Dedifferentiated amniotic fluid mesenchymal stem cell (primary cell): ENCODE results near the gene ARHGEF25.
"Not testable (repeated sequence)": the region's sequence is repeated elsewhere in the genome, so short reads cannot be mapped to it uniquely, and the experiment has no call there.

Source experiments
- DNase-seq: peaks from one replicate; pipeline ENCODE4 v3.0.0-alpha.2; 2016; ENCODE audit errors: extremely low spot score

ARHGEF25 gene

DNA sequence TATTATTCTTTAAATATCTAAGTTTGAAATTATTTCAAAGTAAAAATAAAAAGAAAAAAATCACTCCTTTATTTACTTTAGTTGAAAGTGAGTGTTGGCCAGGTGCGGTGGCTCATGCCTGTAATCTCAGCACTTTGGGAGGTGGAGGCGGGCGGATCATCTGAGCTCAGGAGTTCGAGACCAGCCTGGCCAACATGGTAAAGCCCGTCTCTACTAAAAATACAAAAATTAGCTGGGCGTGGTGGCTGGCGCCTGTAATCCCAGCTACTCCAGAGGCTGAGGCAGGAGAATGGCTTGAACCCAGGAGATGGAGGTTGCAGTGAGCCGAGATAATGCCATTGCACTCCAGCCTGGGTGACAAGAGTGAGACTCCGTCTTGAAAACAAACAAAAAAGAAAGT lies 25.5 kb downstream of the ARHGEF25 start:
- DNase-seq, result not testable (repeated sequence)

DNA sequence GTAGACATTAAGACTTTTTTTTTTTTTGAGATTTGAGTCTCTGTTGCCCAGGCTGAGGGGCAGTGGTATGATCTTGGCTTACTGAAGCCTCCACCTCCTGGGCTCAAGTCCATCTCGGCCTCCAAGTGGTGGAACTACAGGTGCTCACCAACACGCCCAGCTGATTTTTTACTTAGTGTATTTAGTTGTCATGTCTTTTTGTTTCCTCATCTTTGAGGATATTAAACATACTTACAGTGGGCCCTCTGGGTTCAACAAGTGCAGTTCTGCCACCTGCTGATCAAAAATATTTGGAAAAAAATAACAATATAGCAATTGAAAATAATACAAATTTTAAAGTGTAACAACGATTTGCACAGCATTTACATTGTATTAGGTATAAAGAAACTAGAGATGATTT lies 26.1 kb downstream of the ARHGEF25 start:
- DNase-seq, result no peak

DNA sequence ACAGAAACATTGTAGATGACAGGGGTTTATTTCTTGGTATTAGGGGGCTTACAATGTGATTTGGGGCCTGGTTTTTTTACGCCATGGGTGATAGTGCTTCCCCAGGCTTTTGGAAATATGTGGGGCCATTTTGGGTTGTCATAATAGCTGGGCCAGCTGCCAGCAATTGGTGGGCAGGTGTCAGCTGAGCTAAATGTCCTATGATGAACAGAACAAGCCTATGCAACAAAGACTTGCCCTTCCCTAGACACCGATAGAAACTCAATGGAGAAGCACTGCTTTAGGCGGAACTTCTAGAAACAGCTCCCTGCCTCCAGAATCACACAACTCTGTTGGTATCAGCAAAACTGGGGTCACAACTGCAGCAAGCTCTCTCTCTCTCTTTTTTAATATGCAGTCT lies 26.9 kb downstream of the ARHGEF25 start:
- DNase-seq, result no peak

DNA sequence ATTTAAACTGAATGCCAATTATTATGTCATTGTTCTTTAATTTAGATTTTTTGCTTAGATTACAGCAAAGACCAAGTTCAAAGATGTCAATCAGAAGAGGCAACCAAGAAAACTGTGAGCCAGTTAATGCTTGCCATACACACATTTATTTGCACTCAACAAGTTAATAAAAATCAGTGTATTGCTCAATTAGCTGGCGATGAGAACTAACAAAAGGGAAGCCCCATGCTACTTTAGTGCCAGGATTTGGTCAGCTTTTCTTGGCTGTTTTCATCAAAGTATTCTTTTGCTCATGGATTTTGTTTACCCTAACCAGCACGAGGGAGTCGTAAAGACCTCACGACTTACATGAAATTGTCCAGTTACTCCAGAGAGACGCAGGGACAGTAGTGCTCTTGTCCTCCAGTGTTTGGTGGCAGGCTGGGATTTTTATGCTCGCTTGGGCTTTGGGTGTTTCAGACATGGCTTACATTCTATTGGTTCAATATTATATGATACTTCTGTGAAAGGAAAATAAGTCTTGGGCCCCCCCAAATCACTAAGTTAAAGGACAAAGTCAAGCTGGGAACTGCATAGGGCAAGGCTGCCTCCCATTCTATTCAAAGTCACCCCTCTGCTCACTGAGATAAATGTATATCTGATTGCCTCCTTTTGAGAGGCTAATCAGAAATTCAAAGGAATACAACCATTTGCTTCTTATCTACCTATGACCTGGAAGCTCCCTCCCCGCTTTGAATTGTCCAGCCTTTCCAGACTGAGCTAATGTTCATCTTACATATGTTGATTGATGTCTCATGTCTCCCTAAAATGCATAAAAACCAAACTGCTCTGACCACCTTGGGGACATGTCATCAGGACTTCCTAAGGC lies 29.2 kb downstream of the ARHGEF25 start:
- DNase-seq, result no peak

DNA sequence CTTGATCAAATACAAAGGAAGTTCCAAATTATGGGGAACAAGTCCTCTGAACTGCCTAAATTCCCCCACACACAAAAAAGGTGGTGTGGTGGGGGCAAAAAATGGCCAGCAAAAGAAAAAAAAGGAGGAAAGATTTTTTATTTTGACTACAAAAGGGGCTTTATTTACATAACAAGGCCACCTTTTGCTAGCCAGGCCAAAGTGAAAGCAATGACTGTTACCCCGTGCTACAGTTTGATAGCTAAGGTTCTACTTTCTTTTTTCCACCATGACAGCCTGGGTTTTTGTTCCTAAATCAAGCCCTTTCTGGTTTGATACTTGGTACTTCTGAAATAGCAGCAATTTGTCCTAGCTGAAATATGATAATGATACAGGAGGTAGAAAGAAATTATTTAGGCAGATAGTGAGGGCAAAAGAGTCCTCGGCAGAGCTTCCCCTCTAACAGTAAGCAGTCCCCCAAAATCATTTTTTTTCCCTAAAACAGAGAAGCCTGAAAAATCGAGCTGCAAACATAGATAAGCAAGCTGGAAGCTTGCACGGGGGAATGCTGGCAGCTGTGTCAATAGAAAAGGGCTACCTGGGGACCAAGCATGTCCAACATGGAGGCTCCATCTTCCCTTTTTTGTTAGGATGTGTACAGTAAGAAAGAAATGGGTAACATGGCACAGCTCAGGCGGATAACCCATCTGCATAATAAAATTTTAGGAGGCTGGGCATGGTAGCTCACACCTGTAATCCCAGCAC lies 30.6 kb downstream of the ARHGEF25 start:
- no peak for DNase-seq

DNA sequence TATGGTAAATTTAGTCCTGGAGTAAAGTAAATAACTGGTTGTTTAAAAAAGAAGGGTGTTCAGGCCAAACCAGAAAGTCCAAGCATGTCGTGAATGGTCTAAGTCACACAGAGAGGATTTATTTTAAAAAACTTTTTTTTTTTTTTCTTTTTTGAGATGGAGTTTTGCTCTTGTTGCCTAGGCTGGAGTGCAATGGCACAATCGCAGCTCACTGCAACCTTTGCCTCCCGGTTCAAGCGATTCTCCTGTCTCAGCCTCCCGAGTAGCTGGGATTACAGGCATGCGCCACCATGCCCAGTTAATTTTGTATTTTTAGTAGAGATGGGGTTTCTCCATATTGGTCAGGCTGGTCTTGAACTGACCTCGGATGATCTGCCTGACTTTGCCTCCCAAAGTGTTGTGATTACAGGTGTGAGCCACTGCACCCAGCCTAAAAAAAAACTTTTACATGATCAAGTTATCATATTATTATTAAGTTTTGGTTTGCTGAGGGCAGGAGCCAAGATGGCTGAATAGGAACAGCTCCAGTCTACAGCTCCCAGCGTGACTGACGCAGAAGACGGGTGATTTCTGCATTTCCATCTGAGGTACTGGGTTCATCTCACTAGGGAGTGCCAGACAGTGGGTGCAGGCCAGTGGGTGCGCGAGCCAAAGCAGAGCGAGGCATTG lies 34.9 kb downstream of the ARHGEF25 start:
- DNase-seq, result not testable (repeated sequence)

DNA sequence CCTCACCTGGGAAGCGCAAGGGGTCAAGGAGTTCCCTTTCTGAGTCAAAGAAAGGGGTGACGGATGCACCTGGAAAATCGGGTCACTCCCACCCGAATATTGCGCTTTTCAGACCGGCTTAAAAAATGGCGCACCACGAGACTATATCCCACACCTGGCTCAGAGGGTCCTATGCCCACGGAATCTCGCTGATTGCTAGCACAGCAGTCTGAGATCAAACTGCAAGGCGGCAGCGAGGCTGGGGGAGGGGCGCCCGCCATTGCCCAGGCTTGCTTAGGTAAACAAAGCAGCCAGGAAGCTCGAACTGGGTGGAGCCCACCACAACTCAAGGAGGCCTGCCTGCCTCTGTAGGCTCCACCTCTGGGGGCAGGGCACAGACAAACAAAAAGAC lies 35.4 kb downstream of the ARHGEF25 start:
- DNase-seq, result not testable (repeated sequence)

DNA sequence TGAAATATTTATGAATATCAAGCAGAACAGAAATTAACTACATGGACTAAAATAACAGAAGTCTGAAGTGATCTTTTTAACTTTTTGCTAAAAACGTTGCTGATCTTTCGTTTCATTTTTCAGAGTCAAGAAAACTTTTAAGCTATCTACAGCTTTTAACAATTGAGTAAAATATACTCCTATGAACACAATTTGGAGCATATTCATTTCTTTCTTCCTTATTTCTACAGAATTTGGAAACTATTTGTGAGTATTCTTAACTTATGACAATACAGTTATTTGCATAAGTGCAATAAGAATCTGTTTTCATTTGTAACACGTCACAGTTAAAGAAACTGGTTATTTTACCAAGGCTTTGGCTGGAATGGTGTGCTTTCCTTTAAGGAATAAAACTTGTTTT lies 42.8 kb downstream of the ARHGEF25 start:
- DNase-seq, result no peak

DNA sequence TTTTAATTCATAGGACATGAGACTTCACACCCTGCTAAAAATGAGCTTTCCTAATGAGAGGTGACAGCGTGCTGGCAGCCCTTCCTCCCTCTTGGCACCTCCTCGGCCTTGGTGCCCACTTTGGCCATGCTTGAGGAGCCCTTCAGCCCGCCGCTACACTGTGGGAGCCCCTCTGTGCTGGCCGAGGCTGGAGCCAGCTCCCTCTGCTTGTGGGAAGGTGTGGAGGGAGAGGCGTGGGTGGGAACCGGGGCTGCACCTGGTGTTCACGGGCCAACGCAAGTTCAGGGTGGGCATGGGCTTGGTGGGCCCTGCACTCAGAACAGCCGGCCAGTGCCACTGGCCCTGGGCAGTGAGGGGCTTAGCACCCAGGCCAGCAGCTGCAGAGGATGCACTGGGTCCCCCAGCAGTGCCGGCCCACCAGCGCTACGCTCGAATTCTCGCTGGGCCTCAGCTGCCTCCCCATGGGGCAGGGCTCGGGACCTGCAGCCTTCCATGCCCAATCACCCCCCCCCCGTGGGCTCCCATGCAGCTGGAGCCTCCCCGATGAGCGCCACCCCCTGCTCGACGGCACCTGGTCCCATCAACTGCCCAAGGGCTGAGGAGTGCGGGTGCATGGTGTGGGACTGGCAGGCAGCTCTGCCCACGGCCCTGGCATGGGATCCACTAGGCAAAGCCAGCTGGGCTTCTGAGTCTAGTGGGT lies 44.5 kb downstream of the ARHGEF25 start:
- no peak for DNase-seq

DNA sequence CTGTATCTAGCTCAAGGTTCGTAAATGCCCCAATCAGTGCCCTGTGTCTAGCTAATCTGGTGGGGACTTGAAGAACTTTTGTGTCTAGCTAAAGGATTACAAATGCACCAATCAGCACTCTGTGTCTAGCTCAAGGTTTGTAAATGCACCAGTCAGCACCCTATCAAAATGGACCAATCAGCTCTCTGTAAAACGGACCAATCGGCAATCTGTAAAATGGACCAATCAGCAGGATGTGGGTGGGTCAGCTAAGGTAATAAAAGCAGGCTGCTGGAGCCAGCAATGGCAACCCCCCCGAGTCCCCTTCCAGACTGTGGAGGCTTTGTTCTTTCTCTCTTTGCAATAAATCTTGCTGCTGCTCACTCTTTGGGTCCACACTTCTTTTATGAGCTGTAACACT lies 45.2 kb downstream of the ARHGEF25 start:
- not testable (repeated sequence) for DNase-seq

DNA sequence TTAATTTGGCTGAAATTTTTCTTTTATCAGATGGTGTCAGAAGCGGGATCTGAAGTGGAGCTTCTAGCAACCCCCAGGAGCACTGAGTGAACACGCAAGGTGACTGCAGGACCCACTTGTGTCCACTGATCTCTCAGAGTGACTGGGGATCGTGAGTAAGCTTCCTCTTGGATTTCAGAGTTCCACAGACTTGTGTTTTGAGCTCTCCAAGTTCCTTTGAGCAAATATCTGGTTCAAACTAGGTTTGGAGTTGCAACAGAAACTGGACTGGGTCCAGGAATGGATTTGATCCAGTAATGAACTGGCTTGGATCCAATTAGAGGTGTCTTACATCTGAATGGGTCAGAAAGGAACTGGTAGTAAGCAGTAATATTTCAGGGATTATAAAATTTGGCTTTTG lies 46.5 kb downstream of the ARHGEF25 start:
- no peak for DNase-seq

DNA sequence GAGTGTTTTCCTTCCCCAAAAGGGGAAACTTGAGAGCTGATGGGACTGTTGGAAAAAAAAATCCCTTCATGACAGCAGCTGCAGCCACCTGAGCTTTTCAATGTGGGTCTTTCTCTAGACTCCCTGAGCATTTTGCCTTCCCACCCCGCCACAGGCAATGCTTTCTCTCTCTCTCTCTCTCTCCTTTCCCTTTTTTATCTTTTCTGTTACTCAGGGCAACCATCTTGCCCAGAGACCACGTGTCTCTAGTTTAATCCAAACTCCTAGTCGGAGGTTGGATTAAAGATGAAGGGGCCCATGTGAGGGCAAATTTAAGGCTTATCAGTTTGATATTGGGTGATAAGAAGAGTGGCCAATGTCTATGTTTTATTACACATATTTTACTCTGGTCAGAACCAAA lies 47.7 kb downstream of the ARHGEF25 start:
- DNase-seq, result no peak

DNA sequence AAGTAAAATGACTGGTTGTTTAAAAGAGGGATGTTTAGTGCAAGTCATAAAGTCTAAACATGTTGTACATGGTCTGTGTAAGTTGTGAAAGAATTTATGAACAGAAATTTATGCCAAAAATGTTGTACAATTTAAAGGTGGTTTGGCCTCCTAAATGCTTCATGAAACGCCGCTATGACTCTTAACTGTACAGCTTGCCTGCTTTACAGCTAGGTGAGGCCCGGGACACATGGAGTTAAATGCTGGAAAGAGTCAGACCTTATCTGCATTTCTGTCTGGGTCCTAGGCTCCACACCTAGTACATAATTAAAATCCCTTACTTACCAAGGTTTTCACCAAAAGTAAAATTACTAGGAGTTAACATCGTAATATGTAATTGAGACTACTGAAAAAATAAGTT lies 50.1 kb downstream of the ARHGEF25 start:
- DNase-seq, result no peak

DNA sequence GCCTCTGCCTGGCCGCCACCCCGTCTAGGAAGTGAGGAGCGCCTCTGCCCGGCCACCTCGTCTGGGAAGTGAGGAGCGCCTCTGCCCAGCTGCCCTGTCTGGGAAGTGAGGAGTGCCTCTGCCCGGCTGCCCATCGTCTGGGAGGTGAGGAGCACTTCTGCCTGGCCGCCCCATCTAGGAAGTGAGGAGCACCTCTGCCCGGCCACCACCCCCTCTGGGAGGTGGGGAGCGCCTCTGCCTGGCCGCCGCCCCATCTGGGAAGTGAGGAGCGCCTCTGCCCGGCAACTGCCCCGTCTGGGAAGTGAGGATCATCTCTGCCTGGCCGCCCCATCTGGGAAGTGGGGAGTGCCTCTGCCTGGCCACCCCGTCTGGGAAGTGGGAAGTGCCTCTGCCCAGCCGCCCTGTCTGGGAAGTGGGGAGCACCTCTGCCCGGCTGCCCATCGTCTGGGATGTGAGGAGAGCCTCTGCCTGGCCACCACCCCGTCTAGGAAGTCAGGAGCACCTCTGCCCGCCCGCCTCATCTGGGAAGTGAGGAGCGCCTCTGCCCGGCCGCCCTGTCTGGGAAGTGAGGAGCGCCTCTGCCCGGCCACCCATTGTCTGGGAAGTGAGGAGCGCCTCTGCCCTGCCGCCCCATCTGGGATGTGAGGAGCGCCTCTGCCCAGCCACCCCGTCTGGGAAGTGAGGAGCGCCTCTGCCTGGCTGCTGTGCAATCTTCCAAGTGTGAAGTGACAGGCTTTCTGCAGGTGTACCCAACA lies 54.0 kb downstream of the ARHGEF25 start:
- DNase-seq, result not testable (repeated sequence)
